NAMALWA (cell line): ENCODE results near the gene AK4.

Experiments used
- DNase-seq: peaks from one replicate; pipeline ENCODE4 v3.0.0-alpha.2; 2015; ENCODE audit warnings: low spot score

Gene AK4

GRCh38 chr1:65278376-65279069, 130.5 kb downstream of the AK4 start:
- DNase-seq: no peak

DNA sequence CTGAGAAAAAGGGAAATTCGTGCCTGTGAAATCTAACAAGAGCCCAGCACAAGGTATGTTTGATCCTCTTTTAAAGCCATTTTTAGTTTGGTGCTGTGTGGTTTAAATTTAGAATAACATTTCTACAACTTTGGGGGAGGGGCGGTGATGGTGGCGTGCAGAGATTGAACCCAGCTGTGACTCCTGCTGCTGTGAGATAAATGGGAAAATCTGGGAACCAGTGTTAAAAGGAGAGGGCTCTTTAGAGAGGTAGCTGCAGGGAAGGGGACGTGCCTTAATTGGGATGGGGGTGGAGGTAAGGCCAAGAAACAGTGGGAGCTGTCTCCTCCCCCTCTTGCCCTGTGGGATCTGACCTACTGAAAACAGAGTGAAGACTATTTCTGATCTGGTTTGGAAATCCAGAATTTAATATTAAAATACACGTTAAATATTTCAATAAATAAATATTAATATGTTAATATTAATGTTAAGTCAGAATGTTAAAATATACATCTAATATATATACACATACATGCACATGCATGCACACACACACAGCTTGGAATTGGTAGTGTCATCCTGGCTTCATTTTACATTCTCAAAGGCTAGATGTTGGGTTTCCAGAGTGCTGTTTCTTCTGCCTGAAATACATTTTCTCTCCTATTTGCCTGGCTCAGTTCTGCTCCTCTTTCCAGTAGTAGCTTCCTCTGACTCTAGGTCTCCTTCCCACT, 131.2 kb downstream of the AK4 start:
- DNase-seq: no peak
